Stomach (tissue), 9 donors: ENCODE measurements around the gene CRKL. TPM values are rescaled to one million over a fixed set of nuclear protein-coding genes. Genes with fewer than 3 reads are reported as not detected.

Experiments
- DNase-seq, 2 donors: peaks; one replicate each; pipeline versions ENCODE4 v3.0.0 to v3.0.0-alpha.2; 2013 to 2019
- H3K27ac ChIP-seq, 5 donors: fragments of 200-600 bp in 4 of 5; sonication (generic) in 4 of 5; one replicate each; pipeline ENCODE4 v1.5.1; 2013 to 2019; ENCODE audit warnings: mild to moderate bottlenecking in 1 of 5, moderate library complexity in 1 of 5
- H3K27me3 ChIP-seq, 3 donors: fragments of 200-600 bp; sonication (generic); one replicate each; pipeline ENCODE4 v1.5.1; 2017 to 2019; ENCODE audit warnings: mixed run types in 1 of 3
- H3K36me3 ChIP-seq, 4 donors: fragments of 200-600 bp; sonication (generic); 1 replicate in 3 of 4; 2 replicates in 1 of 4; pipeline ENCODE4 v1.5.1; 2016 to 2019
- H3K4me1 ChIP-seq, 4 donors: fragments of 200-600 bp; sonication (generic); one replicate each; pipeline ENCODE4 v1.5.1; 2016 to 2019
- H3K4me3 ChIP-seq, 4 donors: fragments of 200-600 bp; sonication (generic) in 3 of 4; one replicate each; pipeline ENCODE4 v1.5.1; 2016 to 2019; ENCODE audit warnings: mild to moderate bottlenecking in 1 of 4
- H3K9me3 ChIP-seq, 4 donors: fragments of 200-600 bp; sonication (generic); one replicate each; pipeline ENCODE4 v1.5.1; 2016 to 2019
- EP300 ChIP-seq: sonication (generic); formaldehyde crosslinking; IDR thresholded peaks from one replicate; pipeline ENCODE4 v1.6.1; 2017; ENCODE audit warnings: antibody characterized with exemption
- POLR2A ChIP-seq, 4 donors: fragments of 450-650 bp; IDR thresholded peaks; one replicate each; pipeline ENCODE4 v1.6.1; 2016; ENCODE audit warnings: antibody characterized with exemption in 4 of 4, control low read depth in 2 of 4, mild to moderate bottlenecking in 1 of 4, moderate library complexity in 1 of 4
- POLR2AphosphoS5 ChIP-seq, 3 donors: sonication (generic); formaldehyde crosslinking; IDR thresholded peaks; one replicate each; pipeline ENCODE4 v1.6.1; 2016; ENCODE audit warnings: antibody characterized with exemption in 3 of 3
- WGBS, 5 donors: extraction: QIAGEN DNeasy Blood & Tissue Kit in 3 of 5; methylation state at CpG; one replicate each; pipeline versions ENCODE4 v1.1.5 to v1.1.7; 2013 to 2018; 5-methylcytosine and 5-hydroxymethylcytosine counted together
- intact Hi-C: fragments of 100-400 bp; cut with DNase I; formaldehyde crosslinking; loops from one replicate; pipeline ENCODE4 v1.15.1; 2023; ENCODE audit warnings: low total_unique reads
- polyA plus RNA-seq, 3 donors: library from polyadenylated mRNA; stranded (reverse); fragments of 200-250 nt; gene quantifications; one replicate each; pipeline ENCODE4 v1.2.3, GENCODE V29; 2013
- total RNA-seq, 5 donors: library from RNA; depleted of rRNA; stranded (reverse); fragments of >200 nt; gene quantifications; one replicate each; pipeline versions ENCODE4 v1.1.0 to v1.2.3, GENCODE V29; 2014 to 2016
- TF ChIP-seq, protein P1 (sequence below), 7 experiments: fragments of 450-650 bp in 4 of 7; fragments of 200-600 bp in 3 of 7; sonication (generic) in 3 of 7; IDR thresholded peaks; one replicate each; pipeline ENCODE4 v1.5.1; 2016 to 2019; ENCODE audit warnings: antibody characterized with exemption in 7 of 7, control low read depth in 2 of 7, mild to moderate bottlenecking in 1 of 7
- donor health status: healthy with polysubstance abuse.
- donor health status: Bipolar disorder and iron deficiency.
- donor health status: healthy.

The CRKL gene
- total and polyA plus RNA-seq, 8 donors: 11.6 to 60.3 (median 21.6) TPM

DNA sequence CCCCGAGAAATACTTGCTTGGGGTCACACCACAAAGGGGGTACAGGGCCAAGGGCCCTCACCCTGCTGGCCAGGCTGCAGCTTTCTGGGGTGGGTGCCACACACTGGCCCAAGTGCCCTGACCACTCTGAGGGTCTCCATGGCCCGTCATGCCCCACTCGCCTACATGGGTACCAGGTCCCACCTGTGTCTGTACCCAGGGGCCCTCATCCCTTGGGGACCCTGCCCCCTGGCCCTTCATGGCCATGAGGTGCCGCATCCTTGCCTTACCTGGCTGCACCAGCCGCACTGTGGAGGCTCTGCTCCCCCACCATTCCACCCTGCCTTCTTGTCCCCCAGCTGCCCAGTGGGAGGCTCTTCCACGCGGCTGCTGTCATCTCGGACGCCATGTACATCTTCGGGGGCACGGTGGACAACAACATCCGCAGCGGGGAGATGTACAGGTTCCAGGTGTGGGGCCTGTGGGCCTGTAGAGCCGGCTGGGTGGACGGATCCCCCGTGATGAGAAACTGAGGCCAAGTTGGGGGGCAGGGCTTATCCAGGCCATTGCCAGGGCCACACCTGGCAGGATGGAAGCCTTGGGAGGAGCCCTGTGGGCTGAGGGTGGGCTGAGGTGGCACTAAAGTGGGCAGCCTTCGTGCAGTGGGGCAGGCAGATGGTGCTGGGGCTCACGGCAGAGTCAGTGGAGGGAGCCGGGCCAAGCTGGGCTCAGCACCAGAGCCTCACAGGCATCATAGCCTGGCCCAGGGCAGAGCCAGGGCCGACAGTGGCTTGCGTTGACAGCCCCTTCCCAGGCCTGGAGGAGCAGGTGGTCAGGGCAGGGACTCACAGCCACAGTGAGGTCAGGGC, 75.5 kb downstream of the CRKL start:
- H3K9me3 ChIP-seq: no peaks in the 10 kb centered on the region
- no peak for TF ChIP-seq POLR2AphosphoS5 (IDR thresholded peaks at IDR 0.05)
- TF ChIP-seq, protein P1, sequence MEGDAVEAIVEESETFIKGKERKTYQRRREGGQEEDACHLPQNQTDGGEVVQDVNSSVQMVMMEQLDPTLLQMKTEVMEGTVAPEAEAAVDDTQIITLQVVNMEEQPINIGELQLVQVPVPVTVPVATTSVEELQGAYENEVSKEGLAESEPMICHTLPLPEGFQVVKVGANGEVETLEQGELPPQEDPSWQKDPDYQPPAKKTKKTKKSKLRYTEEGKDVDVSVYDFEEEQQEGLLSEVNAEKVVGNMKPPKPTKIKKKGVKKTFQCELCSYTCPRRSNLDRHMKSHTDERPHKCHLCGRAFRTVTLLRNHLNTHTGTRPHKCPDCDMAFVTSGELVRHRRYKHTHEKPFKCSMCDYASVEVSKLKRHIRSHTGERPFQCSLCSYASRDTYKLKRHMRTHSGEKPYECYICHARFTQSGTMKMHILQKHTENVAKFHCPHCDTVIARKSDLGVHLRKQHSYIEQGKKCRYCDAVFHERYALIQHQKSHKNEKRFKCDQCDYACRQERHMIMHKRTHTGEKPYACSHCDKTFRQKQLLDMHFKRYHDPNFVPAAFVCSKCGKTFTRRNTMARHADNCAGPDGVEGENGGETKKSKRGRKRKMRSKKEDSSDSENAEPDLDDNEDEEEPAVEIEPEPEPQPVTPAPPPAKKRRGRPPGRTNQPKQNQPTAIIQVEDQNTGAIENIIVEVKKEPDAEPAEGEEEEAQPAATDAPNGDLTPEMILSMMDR (IDR thresholded peaks at IDR 0.05): no peak
- TF ChIP-seq EP300: no peak
- no peak for TF ChIP-seq POLR2A (IDR thresholded peaks at IDR 0.05)
- no peak overlapping the region for H3K27ac ChIP-seq
- H3K4me1 ChIP-seq: no peaks in the 10 kb centered on the region
- intact Hi-C loops: no loop called here
- 85 to 91% (median 91%) methylated on average over 15 to 21 of the region's 21 CpGs for WGBS, 5 donors
- H3K4me3 ChIP-seq: no peak overlapping the region
- no peaks in the 10 kb centered on the region for H3K27me3 ChIP-seq
- peaks cover 31 to 99% (median 90%) of the 10 kb centered on the region in 4 donors for H3K36me3 ChIP-seq
- DNase-seq: no peak

DNA sequence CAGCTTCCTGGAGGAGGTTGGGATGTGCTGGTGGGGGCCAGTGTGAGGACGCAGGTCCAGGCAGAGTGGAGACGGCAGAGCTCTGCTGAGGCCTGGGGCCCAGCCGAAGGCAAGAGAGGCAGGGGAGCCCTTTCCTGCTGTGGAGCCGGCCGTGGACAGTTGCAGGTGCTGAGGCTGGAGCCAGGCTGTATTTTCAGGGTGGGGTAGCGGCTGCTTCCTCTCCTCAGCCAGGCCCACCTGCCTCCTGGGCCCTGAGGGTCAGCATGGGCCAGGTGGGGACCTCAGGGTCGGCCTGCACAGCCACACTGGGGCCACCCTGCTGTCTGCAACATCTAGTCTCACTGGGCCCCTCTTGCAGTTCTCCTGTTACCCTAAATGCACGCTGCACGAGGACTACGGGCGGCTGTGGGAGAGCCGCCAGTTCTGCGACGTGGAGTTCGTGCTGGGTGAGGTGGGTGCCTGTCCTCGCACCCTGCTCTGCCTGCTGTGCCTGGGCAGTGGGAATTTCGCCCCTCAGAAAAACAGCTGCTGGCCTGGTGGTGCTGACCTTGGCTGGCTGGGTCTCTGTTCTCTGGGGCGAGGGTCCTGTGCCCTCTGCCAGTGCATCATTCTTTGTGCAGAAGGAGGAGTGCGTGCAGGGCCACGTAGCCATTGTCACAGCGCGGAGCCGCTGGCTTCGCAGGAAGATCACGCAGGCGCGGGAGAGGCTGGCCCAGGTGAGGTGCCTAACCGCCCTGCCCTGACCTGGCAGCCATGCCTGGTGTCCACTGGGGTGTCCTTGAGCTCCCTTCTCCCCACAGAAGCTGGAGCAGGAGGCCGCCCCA, 76.3 kb downstream of the CRKL start:
- intact Hi-C loops: no loop called here
- 92 to 98% (median 96%) methylated on average over 19 to 29 of the region's 29 CpGs for WGBS, 5 donors
- TF ChIP-seq EP300 (no peak), POLR2A (IDR thresholded peaks at IDR 0.05) (no peak), POLR2AphosphoS5 (IDR thresholded peaks at IDR 0.05) (no peak)
- TF ChIP-seq, protein P1 (IDR thresholded peaks at IDR 0.05): no peak
- peaks cover 0 to 4% (median 1%) of the 10 kb centered on the region in 4 donors for H3K4me1 ChIP-seq
- no peak overlapping the region for H3K27ac ChIP-seq
- peaks cover 23 to 99% (median 90%) of the 10 kb centered on the region in 4 donors for H3K36me3 ChIP-seq
- DNase-seq: no peak
- H3K4me3 ChIP-seq: no peak overlapping the region
- H3K9me3 ChIP-seq: no peaks in the 10 kb centered on the region
- H3K27me3 ChIP-seq: no peaks in the 10 kb centered on the region

DNA sequence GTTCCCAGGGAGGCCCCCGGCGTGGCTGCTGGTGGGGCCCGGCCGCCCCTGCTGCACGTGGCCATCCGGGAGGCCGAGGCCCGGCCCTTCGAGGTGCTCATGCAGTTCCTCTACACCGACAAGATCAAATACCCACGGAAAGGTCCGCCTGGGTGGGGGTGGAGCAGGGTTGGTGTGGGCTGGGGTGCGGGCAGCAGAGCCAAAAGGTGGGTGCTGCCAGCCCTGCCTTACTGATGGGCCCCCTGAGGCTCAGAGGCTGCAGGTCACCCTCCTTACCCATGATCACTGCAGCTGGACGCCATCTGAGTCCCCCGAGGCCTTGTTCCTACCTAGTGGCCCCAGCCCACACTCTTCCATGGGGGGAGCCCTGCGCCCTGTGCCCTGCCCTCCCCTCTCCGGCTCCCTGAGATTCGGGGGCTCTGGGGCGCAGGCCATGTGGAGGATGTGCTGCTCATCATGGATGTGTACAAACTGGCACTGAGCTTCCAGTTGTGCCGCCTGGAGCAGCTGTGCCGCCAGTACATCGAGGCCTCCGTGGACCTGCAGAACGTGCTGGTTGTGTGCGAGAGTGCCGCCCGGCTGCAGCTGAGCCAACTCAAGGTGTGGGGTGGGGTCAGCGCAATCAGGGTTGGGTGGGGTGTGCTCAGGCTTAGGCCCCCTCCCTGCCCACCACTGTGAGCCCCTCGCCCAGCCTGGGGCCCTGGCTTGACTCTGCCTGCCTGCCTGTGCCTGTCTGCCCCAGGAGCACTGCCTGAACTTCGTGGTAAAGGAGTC, 77.1 kb downstream of the CRKL start:
- DNase-seq: no peak
- intact Hi-C loops: no loop called here

DNA sequence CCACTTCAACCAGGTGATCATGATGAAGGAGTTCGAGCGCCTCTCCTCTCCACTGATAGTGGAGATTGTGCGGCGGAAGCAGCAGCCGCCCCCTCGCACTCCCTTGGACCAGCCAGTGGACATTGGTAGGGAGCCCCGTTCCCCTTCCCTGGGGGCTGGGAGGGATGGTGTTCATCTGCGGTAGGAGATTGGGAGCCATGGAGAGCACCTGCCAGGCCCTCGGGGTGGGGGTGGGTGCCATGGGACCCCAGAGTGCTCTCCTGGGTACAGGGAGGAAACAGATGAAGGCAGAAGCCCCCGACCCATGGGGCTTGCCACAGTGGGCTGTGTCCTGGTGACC, 77.7 kb downstream of the CRKL start:
- H3K4me3 ChIP-seq: no peak overlapping the region
- intact Hi-C loops: no loop called here
- H3K27me3 ChIP-seq: no peaks in the 10 kb centered on the region
- H3K27ac ChIP-seq: no peak overlapping the region
- H3K36me3 ChIP-seq: peaks cover 31 to 100% (median 98%) of the 10 kb centered on the region in 4 donors
- peaks cover 4 to 18% (median 12%) of the 10 kb centered on the region in 4 donors for H3K4me1 ChIP-seq
- no peaks in the 10 kb centered on the region for H3K9me3 ChIP-seq
- TF ChIP-seq, protein P1 (IDR thresholded peaks at IDR 0.05): no peak
- TF ChIP-seq EP300 (no peak), POLR2A (IDR thresholded peaks at IDR 0.05) (no peak), POLR2AphosphoS5 (IDR thresholded peaks at IDR 0.05) (no peak)
- 86 to 94% (median 92%) methylated on average over 8 to 10 of the region's 10 CpGs for WGBS, 5 donors
- no peak for DNase-seq

More for the DNA sequence above, 77.1 kb downstream of the CRKL start:
- H3K27ac ChIP-seq: no peak overlapping the region
- H3K4me1 ChIP-seq: peaks cover 0 to 12% (median 6%) of the 10 kb centered on the region in 4 donors
- no peak overlapping the region for H3K4me3 ChIP-seq
- H3K36me3 ChIP-seq: peaks cover 25 to 100% (median 92%) of the 10 kb centered on the region in 4 donors
- TF ChIP-seq POLR2AphosphoS5 (IDR thresholded peaks at IDR 0.05) (no peak), POLR2A (IDR thresholded peaks at IDR 0.05) (no peak), EP300 (no peak)
- no peaks in the 10 kb centered on the region for H3K9me3 ChIP-seq
- no peaks in the 10 kb centered on the region for H3K27me3 ChIP-seq
- WGBS, 5 donors: 79 to 92% (median 91%) methylated on average over 16 to 30 of the region's 30 CpGs
